NCI-H2081 treated with DMSO at 0.1 percent for 48 hours (cell line): ENCODE data around the gene ANKH.
"Not testable (repeated sequence)": the region's sequence is repeated elsewhere in the genome, so short reads cannot be mapped to it uniquely, and the experiment has no call there.

Experiments
- DNase-seq: peaks from one replicate; lab custom pipeline; 2025; lab: John Stamatoyannopoulos, UW

Gene ANKH

DNA sequence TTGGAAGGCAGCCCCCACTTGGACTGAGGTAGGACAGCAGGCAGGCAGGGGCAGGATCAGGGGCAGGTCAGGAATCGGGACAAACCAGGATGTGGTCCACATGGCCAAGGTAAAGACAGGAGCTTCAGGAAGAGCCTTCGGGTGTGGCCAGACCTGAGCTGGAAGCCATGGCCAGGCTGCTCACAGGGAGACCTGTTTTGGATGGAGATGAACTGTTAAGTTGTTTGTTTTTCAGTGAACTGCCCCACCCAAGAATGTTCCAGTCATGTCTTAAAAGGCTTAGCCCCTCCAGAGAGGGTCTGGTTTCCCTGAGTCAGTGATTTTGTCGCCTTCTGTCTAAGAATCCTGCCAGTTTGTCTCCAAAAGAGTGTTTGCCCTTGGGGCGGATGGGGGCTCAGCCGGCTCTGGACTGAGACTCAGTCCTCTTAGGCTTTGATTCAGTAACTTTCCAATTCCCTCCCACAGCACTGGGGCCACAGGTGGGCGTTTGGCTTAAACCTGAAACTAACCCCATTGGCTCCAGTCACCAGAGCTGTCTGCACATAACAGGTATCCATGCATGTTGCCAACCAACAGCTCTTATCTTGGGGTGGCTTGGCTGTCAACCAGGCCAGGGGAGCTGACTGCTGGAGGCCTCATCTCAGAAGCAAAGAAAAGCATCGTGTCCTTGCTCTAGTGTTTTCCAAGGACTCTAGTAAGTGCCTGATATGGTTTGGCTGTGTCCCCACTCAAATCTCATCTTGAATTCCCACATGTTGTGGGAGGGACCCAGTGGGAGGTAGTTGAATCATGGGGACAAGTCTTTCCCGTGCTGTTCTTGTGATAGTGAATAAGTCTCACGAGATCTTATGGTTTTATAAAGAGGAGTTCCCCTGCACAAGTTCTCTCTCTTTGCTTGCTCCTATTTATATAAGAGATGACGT lies 11.3 kb upstream of the ANKH start:
- DNase-seq, result no peak

GRCh38 chr5:14881826-14882225 lies 10.2 kb upstream of the ANKH start:
- DNase-seq, result no peak

- DNase-seq, result no peak
Observed at GRCh38 chr5:14880688-14881087, 9.1 kb upstream of the ANKH start.

DNA sequence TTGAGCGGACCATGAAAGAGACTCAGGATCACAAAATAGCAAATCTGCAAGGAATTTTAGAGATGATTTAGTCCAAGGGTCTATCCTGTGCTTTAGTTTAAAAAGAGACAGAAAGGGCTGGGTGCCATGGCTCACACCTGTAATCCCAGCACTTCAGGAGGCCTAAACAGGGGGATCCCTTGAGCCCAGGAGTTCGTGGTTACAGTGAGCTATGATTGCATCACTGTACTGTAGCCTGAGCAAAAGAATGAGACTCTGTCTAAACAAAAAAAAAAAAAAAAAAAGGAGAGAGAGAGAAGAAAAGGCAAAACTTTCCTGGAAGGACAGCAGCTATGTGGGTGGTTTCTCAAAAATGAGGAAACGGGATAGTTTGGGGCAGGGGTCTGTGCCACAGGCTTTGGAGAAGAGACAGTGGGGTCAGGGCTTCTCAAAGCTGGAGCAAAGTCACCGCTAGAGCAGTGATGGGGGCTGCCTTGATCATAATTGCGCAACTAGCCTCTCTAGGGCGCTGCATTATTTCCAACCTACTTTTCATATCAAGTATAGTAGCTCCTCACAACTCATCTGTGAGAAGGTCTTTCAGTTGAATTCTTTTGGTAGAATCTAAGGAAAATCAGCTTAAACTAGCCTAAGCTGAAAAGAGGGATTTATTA lies 8.5 kb upstream of the ANKH start:
- DNase-seq, result no peak

GRCh38 chr5:14879393-14879792 lies 7.8 kb upstream of the ANKH start:
- DNase-seq, result no peak

- DNase-seq, result not testable (repeated sequence)
Observed at GRCh38 chr5:14878192-14878591, 6.6 kb upstream of the ANKH start.

GRCh38 chr5:14876095-14876494 lies 4.5 kb upstream of the ANKH start:
- DNase-seq, result no peak

DNA sequence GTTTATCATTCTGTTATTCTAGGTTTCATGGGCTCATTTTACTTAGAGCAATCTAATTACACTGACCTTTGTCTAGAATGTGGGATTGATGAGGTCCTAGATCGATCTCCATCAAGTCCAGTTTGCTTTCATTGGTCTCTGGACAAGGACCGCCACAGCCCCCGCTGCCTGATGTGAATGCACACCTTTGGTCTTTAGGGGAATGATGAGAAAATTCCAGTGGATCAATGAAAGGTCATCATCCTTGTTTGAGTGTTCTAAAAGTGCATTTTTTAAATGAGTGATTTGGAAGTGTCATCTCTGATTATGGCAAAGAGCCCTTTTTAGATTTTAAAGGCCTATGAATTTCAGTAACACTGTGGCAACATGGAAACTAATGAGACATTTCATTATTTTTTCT lies 2.2 kb upstream of the ANKH start:
- no peak for DNase-seq

DNA sequence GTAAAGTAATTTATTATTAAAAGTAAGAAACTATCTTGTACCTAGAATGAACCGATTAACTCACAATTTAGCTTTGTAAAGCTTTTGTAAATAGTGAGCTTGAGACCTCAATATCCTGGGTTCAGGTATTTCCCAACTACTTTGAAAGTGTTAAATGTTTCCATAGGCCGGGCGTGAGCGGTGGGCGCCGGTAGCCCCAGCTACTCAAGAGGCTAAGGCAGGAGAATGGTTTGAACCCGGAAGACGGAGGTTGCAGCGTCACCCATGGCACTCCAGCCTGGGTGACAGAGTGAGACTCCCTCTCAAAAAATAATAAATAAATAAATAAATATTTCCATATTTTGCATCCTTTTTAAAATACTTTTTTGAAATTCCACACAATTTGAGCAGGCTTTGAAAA lies 1.5 kb upstream of the ANKH start:
- DNase-seq, result no peak

DNA sequence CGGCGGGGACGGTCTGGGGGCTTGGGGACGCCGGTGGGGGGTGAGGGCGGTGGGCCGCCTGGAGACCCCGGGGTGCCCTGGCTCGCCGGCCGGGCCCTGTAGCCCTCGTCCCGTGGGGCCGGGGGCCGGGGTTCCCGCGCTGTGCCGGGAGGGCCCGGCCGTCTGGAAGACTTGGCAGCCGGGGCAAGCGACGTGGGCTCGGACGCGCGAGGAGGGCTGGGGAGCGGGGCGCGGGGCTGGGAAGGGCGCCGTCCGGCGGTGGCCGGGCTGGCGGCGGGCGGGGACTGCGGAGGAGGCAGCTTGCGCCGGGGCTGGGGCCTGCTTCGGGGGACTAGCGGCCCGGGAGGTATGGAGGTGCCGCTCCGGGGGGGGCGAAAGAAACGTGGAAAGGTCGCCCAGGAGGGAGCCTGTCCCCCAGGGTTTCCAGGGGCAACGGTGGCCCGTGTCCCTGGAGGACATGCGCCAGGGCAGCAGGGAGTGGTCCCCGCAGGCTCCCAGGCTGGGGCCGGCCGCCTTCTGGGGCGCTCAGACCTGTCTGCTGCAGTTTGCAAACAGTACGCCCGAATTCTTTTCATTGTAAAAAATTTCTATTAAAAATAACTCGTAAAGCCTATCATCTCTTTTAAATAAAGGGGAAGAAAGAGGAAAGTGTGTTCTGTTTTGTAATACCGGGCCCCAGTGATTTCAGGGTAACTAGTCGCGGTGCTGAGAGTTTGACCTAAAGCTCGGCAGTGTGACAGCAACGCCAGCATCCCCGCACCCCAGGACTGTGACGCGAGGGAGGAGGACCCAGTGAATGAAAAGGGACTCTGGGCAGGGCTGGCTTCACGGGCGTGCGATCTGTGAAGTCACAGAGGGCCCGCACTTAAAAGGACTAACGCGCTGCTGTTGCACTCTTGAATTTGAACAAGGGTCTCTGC lies 752 bp upstream of the ANKH start:
- no peak for DNase-seq

DNA sequence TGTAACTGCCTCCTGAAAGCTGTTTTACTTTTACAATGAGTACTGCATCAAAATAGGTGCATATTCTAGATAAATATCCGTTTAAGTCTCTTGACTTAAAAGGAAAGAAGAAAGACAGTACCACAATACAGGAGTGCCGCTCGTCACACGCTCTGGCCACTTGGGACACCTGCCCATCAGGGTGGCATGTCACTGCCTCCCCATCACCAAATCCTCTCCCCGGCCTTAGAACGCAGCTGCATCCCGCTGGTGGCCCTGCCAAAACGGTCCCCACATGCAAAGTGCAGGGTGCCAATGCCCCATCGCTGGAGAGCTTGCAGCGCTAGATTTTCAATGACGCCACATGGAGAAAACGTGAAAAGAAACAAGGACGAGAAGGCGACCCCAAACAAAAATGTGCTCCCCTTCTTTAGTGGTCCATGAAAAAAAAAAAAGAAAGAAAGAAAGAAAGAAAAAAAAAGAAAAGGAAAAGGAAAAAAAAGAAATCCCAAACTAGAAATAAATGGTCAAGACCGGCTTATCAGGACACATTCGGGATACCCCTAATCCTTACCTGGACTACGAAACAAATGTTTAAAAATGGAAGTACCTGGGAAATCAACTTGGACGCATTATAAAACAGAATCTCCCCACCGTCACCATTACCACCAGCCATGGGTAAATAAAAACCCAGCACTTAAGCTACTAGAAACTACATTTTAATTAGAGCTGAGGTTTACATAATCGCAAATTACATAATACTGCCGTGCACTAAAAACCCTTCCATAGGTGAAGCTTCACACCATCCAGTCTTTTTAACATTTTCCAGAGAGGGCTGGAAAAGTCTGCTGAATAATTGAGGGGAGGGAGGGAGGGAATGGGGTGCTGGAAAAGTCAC lies 1.0 kb downstream of the ANKH start:
- no peak for DNase-seq

- DNase-seq, result no peak
Observed at GRCh38 chr5:14869668-14870164, 1.9 kb downstream of the ANKH start.

GRCh38 chr5:14869233-14869632 lies 2.3 kb downstream of the ANKH start:
- DNase-seq, result no peak

DNA sequence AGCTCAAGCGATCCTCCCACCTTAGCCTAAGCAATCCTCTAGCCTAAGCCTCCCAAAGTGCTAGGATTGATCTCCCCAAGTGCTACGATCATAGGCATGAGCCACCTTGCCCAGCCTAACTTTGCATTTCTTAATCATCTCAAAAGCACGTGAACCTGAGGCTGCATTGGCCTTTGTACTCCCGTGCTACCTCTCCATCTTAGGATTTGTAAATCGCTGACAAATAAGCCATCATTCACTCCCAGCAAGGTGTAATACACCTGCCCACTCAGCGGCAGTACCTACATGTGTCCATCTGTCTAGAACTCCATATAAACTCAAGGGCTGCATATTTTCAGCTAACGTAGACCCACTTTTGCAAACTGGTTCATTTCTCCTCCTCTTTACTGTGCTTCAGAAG lies 2.8 kb downstream of the ANKH start:
- DNase-seq, result no peak

- no peak for DNase-seq
Observed at GRCh38 chr5:14864181-14864812, 7.3 kb downstream of the ANKH start.

GRCh38 chr5:14863105-14863504 lies 8.5 kb downstream of the ANKH start:
- no peak for DNase-seq

GRCh38 chr5:14861123-14861765 lies 10.3 kb downstream of the ANKH start:
- DNase-seq, result no peak

- no peak for DNase-seq
Observed at GRCh38 chr5:14859980-14860379, 11.6 kb downstream of the ANKH start.

GRCh38 chr5:14859150-14859549 lies 12.4 kb downstream of the ANKH start:
- no peak for DNase-seq

- DNase-seq, result no peak
Observed at GRCh38 chr5:14855366-14855765, 16.2 kb downstream of the ANKH start.
